ENCODE measurements around the gene AMMECR1.

DNA sequence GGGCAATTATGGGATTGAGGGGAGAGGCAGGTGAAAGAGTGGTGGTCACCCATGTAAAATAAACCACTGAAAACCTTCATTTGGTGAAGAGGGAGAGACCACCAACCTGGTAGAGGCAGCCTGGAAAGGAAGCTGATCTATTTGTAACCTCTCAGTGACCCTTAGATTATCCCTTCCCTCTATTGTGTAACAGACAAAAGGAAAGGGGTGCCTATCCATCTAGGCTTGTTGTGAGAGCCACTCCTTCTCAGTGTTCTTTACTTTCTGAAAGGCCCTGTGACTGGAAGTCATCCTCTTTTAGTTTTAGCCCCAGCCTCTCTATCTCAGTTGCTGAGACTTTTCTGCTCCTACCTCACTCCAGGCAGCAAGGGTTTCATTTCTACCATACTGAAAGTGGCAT, 172.6 kb downstream of the AMMECR1 start:
- TF ChIP-seq POLR2A (IDR thresholded peaks at IDR 0.05; ENCODE audit: extremely low read depth, insufficient read length) (no peak), MYC (IDR thresholded peaks at IDR 0.05; ENCODE audit: low read depth, low read length) (no peak)
- TF ChIP-seq, protein P1, sequence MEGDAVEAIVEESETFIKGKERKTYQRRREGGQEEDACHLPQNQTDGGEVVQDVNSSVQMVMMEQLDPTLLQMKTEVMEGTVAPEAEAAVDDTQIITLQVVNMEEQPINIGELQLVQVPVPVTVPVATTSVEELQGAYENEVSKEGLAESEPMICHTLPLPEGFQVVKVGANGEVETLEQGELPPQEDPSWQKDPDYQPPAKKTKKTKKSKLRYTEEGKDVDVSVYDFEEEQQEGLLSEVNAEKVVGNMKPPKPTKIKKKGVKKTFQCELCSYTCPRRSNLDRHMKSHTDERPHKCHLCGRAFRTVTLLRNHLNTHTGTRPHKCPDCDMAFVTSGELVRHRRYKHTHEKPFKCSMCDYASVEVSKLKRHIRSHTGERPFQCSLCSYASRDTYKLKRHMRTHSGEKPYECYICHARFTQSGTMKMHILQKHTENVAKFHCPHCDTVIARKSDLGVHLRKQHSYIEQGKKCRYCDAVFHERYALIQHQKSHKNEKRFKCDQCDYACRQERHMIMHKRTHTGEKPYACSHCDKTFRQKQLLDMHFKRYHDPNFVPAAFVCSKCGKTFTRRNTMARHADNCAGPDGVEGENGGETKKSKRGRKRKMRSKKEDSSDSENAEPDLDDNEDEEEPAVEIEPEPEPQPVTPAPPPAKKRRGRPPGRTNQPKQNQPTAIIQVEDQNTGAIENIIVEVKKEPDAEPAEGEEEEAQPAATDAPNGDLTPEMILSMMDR (IDR thresholded peaks at IDR 0.05; ENCODE audit: low read depth, low read length): no peak

Measured in NB4 (cell line).